Fibroblast of lung (primary cell): Measurements from ENCODE around the gene DCLRE1B.

ENCODE experiments used
- CTCF ChIP-seq, 2 donors: IDR thresholded peaks in 1 of 2; conservative IDR thresholded peaks in 1 of 2; 1 replicate in 1 of 2; 2 replicates in 1 of 2; pipeline ENCODE4 v1.5.1; 2011 to 2012; ENCODE audit warnings: low read length in 2 of 2, control low read depth in 1 of 2, inconsistent platforms in 1 of 2, low read depth in 1 of 2, mild to moderate bottlenecking in 1 of 2
- EZH2 ChIP-seq: IDR thresholded peaks from 2 replicates; pipeline ENCODE4 v1.5.1; 2012; ENCODE audit warnings: low read length, control low read depth, mild to moderate bottlenecking; ENCODE audit errors: missing control alignments

DNA sequence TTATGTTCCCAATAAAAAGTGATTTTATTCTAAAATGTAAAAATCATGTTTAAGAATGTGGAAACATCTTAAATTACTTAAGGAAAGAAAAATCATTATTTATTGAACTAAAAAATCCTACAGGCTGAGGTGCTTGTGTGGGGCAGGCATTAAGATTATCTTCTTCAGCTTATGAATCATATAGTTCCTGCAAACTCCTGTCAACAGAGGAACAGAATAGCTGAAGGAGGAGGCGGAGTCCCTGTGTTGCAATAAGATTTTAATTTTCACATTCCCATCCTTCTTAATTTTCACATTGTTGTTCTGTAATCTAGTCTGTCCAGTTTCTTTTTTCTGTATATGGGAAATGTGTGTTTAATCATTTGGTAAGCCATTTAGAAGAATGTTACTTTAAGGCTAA lies 53.6 kb downstream of the DCLRE1B start:
- TF ChIP-seq CTCF (conservative IDR thresholded peaks at IDR 0.05 in 1 of 2, IDR thresholded peaks at IDR 0.05 in 1 of 2; ENCODE audit: low read depth in 1 of 2, low read length in 2 of 2) (no peak), EZH2 (no peak)
